ENCODE data around the gene HMGN1.

- TF ChIP-seq CTCF (IDR thresholded peaks at IDR 0.05; ENCODE audit: poor library complexity) = no peak
- no peak for TF ChIP-seq EZH2 (IDR thresholded peaks at IDR 0.05; ENCODE audit: borderline replicate concordance)
- no peak for TF ChIP-seq EZH2phosphoT487 (IDR thresholded peaks at IDR 0.05; ENCODE audit: low read depth, severe bottlenecking, unreplicated experiment)
Observed at GRCh38 chr21:39377444-39378050, 28.7 kb upstream of the HMGN1 start.
